HEK293T (cell line): ENCODE measurements around the gene FAM162B.

ENCODE experiments used
- ARNT ChIP-seq: fragments of 450-650 bp; IDR thresholded peaks from 2 replicates; pipeline ENCODE4 v1.6.1; 2017; ENCODE audit warnings: mild to moderate bottlenecking
- BHLHE40 ChIP-seq: fragments of 450-650 bp; IDR thresholded peaks from 2 replicates; pipeline ENCODE4 v1.6.1; 2016; ENCODE audit warnings: mild to moderate bottlenecking, moderate library complexity, borderline replicate concordance
- ELF4 ChIP-seq: fragments of 450-650 bp; IDR thresholded peaks from 2 replicates; pipeline ENCODE4 v1.6.1; 2017; ENCODE audit warnings: antibody characterized with exemption
- SUZ12 ChIP-seq: fragments of 450-650 bp; IDR thresholded peaks from 2 replicates; pipeline ENCODE4 v1.6.1; 2016; ENCODE audit warnings: mild to moderate bottlenecking
- TARDBP ChIP-seq: fragments of 450-650 bp; IDR thresholded peaks from 2 replicates; pipeline ENCODE4 v1.6.1; 2016
- ZNF384 ChIP-seq: fragments of 450-650 bp; IDR thresholded peaks from 2 replicates; pipeline ENCODE4 v1.6.1; 2016

DNA sequence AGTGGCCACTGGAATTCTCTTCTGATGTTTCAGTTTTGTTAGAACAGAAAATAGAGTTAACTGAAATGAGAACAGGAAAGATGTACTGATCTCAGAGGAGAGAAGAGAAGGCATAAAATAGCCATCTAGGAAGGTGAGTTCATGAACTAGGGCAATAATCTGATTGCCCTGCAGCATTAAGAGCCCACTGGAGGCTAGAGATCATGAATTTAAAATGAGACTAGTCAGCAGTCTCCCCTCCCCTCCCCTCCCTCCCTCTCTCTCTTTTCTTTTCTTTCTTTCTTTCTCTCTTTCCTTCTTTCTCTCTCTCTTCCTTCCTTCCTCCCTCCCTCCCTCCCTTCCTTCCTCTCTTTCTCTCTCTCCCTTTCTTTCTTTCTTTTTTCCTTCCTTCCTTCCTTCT is 34.4 kb upstream of the FAM162B start:
- no peak for TF ChIP-seq SUZ12
- TF ChIP-seq BHLHE40: no peak
- no peak for TF ChIP-seq TARDBP
- no peak for TF ChIP-seq ELF4
- no peak for TF ChIP-seq ZNF384
- TF ChIP-seq ARNT: no peak
